Measurements from ENCODE around the gene RHOG. TPM values are rescaled to one million over a fixed set of nuclear protein-coding genes. Genes with fewer than 3 reads are reported as not detected.

RHOG gene
- total RNA-seq (ENCODE audit: low replicate concordance): 4.8 and 19.0 TPM in 2 replicates

- peak; percentile 76 for DNase-seq (ENCODE audit: low read depth)
- TF ChIP-seq, protein P1, sequence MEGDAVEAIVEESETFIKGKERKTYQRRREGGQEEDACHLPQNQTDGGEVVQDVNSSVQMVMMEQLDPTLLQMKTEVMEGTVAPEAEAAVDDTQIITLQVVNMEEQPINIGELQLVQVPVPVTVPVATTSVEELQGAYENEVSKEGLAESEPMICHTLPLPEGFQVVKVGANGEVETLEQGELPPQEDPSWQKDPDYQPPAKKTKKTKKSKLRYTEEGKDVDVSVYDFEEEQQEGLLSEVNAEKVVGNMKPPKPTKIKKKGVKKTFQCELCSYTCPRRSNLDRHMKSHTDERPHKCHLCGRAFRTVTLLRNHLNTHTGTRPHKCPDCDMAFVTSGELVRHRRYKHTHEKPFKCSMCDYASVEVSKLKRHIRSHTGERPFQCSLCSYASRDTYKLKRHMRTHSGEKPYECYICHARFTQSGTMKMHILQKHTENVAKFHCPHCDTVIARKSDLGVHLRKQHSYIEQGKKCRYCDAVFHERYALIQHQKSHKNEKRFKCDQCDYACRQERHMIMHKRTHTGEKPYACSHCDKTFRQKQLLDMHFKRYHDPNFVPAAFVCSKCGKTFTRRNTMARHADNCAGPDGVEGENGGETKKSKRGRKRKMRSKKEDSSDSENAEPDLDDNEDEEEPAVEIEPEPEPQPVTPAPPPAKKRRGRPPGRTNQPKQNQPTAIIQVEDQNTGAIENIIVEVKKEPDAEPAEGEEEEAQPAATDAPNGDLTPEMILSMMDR (IDR thresholded peaks at IDR 0.05; ENCODE audit: insufficient read depth, low read length): no peak
- H3K4me3 ChIP-seq (ENCODE audit: low read depth, low read length): peak within 1 kb of the TSS; percentile 78
These were observed at the start of gene RHOG for GRCh38 chr11:3840870-3841425. RHOG (minus strand) TSS chr11:3840959; CDS start chr11:3828138, 12,821 bp downstream.

DNA sequence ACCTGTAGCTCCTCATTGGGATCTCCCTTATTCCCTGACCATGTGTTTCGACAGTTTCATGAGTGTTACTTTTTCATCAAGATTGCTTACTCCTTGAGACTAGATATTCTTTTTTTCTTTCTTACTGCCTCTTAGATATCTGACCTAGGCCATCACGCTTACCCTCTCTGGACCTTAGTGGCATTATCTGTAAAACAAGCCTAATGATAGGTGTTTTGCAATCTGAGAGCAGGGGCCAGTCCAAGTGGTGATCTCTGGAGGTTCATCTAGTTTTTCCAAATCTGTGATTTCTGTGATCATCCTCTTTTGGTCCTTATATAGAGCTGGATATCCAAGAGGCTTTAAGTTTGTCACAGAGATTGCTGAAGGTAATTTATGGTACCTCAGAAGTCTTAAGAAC, 49.3 kb upstream of the RHOG start:
- no peak overlapping the region for H3K4me3 ChIP-seq (ENCODE audit: low read depth, low read length)
- TF ChIP-seq, protein P1 (IDR thresholded peaks at IDR 0.05; ENCODE audit: insufficient read depth, low read length): no peak
- no peak for DNase-seq (ENCODE audit: low read depth)

DNA sequence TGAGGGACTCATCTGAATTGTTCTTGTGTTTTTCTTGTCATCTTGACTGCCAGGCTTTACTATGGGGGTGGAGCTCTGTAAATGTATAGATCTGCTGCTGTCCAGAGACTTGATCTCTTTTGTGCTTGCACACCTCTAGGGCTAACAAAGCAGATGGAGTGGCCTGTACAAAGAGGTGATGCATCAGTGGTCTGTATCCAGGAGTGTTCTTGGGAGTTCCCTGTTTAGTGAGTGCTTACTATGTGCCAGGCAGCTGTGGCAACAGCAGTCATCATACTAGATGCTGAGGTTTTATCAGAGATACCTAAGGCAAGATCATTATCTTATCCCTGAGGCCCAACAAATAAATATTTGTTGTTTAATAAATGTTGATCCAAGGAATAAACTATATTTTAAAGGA, 48.1 kb upstream of the RHOG start:
- no peak overlapping the region for H3K4me3 ChIP-seq (ENCODE audit: low read depth, low read length)
- no peak for DNase-seq (ENCODE audit: low read depth)
- TF ChIP-seq, protein P1 (IDR thresholded peaks at IDR 0.05; ENCODE audit: insufficient read depth, low read length): no peak

DNA sequence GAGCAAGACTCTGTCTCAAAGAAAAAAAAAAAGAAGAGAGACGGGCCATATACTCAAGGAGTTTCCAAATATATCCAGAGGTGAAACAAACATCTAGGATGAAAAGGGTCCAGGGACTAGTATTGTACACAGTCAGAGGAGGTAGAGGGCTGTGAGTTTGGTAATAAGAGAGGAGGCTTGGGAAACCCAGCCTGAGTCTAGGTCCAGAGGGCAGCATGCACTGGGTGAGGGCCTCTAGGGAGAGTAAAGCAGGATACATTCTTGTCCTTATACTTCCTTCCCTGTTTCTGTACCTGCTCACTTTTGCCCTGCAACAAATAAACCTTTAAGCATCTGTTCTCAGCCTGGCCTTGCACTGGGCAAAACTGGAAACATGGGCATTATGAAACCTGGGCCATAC, 46.2 kb upstream of the RHOG start:
- TF ChIP-seq, protein P1 (IDR thresholded peaks at IDR 0.05; ENCODE audit: insufficient read depth, low read length): no peak
- DNase-seq (ENCODE audit: low read depth): no peak
- no peak overlapping the region for H3K4me3 ChIP-seq (ENCODE audit: low read depth, low read length)

GRCh38 chr11:3885855-3886254, 45.1 kb upstream of the RHOG start:
- no peak for DNase-seq (ENCODE audit: low read depth)
- H3K4me3 ChIP-seq (ENCODE audit: low read depth, low read length): no peak overlapping the region
- TF ChIP-seq, protein P1 (IDR thresholded peaks at IDR 0.05; ENCODE audit: insufficient read depth, low read length): no peak

GRCh38 chr11:3882655-3883054, 41.9 kb upstream of the RHOG start:
- TF ChIP-seq, protein P1 (IDR thresholded peaks at IDR 0.05; ENCODE audit: insufficient read depth, low read length): no peak
- H3K4me3 ChIP-seq (ENCODE audit: low read depth, low read length): no peak overlapping the region
- DNase-seq (ENCODE audit: low read depth): no peak

DNA sequence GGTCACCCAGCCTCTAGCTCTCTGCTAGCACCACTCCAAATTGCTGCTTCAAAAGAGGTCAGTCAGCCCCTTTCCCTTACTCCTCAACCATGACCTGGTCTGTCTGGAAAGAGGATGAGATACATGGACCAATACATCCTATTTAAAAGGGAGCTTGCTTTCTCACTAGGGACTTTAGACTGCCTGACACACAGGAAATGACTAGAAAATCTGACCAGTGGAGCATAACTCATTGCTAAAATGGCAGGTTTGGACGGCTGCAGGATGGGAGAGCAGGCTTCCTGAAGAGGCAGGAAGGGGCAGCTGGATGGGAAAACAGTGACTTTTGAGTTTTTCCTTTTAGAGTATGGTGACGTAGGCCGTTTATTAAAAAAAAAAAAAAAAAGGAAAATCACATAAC, 40.0 kb upstream of the RHOG start:
- no peak overlapping the region for H3K4me3 ChIP-seq (ENCODE audit: low read depth, low read length)
- peak; percentile 45 for DNase-seq (ENCODE audit: low read depth)
- TF ChIP-seq, protein P1 (IDR thresholded peaks at IDR 0.05; ENCODE audit: insufficient read depth, low read length): no peak
